Islet precursor cell (in vitro differentiated cells): ENCODE data around the gene MYT1.

Source experiments
- DNase-seq: peaks from one replicate; pipeline ENCODE4 v3.0.0-alpha.2; 2018

The MYT1 gene

GRCh38 chr20:64140061-64140931, 24.0 kb upstream of the MYT1 start:
- no peak for DNase-seq

GRCh38 chr20:64140956-64141355, 23.3 kb upstream of the MYT1 start:
- DNase-seq, result no peak

GRCh38 chr20:64142590-64142989, 21.7 kb upstream of the MYT1 start:
- no peak for DNase-seq

GRCh38 chr20:64143018-64143801, 21.0 kb upstream of the MYT1 start:
- no peak for DNase-seq

GRCh38 chr20:64144144-64144912, 19.9 kb upstream of the MYT1 start:
- DNase-seq, result no peak

GRCh38 chr20:64145458-64146300, 18.6 kb upstream of the MYT1 start:
- DNase-seq, result no peak

GRCh38 chr20:64146301-64146935, 17.8 kb upstream of the MYT1 start:
- no peak for DNase-seq

- no peak for DNase-seq
These were observed 17.2 kb upstream of the MYT1 start for GRCh38 chr20:64146936-64147477.

GRCh38 chr20:64148581-64148980, 15.7 kb upstream of the MYT1 start:
- DNase-seq, result no peak

- no peak for DNase-seq
These were observed 15.1 kb upstream of the MYT1 start for GRCh38 chr20:64149141-64149540.

- DNase-seq, result no peak
These were observed 14.3 kb upstream of the MYT1 start for GRCh38 chr20:64149809-64150560.

GRCh38 chr20:64150756-64151632, 13.3 kb upstream of the MYT1 start:
- no peak for DNase-seq

- no peak for DNase-seq
These were observed 12.4 kb upstream of the MYT1 start for GRCh38 chr20:64151633-64152530.

GRCh38 chr20:64152906-64153305, 11.3 kb upstream of the MYT1 start:
- no peak for DNase-seq

- DNase-seq, result no peak
These were observed 10.8 kb upstream of the MYT1 start for GRCh38 chr20:64153410-64153809.

- no peak for DNase-seq
These were observed 10.2 kb upstream of the MYT1 start for GRCh38 chr20:64153861-64154589.

- DNase-seq, result no peak
These were observed 9.5 kb upstream of the MYT1 start for GRCh38 chr20:64154590-64155257.
